Measurements from ENCODE around the gene DAPK1. TPM values are rescaled to one million over a fixed set of nuclear protein-coding genes. Genes with fewer than 3 reads are reported as not detected.

Gene DAPK1
- polyA plus RNA-seq, 1 of the 3 experiments (the other 2 are of a cell fraction), result 0.61 TPM

- no peaks in the 10 kb centered on the region for H3K36me3 ChIP-seq (replicated peaks in 1 of 2; ENCODE audit: control insufficient read depth in 1 of 2, insufficient read depth in 2 of 2, low read length in 1 of 2)
- no peak overlapping the region for H3K4me2 ChIP-seq
- no peak overlapping the region for H3K27ac ChIP-seq (ENCODE audit: low read depth in 2 of 2, low read length in 1 of 2)
- ChIA-PET POLR2A (no interaction called here), CTCF (interaction anchor here (1.0 to 1.4 kb wide), 2 partner anchors 17 to 81 kb away, joined by 3 to 4 read pairs; no protein-coding TSS in a partner anchor)
- H3K4me1 ChIP-seq (ENCODE audit: control insufficient read depth in 1 of 2, insufficient read depth in 2 of 2, low read depth in 1 of 2, low read length in 1 of 2), result peaks cover 8 to 22% of the 10 kb centered on the region in 2 experiments; a peak in 3 of 4 replicates
- no peaks in the 10 kb centered on the region for H3K27me3 ChIP-seq (ENCODE audit: insufficient read depth)
- no peak overlapping the region for H2AFZ ChIP-seq (ENCODE audit: low read depth)
- no peak overlapping the region for H3K4me3 ChIP-seq (ENCODE audit: low read depth in 2 of 2, low read length in 1 of 2)
- H3K9ac ChIP-seq, result no peak overlapping the region
- no peak for TF ChIP-seq TAF1 (IDR thresholded peaks at IDR 0.05; ENCODE audit: borderline replicate concordance, low read depth, low read length)
- no peak for TF ChIP-seq REST (IDR thresholded peaks at IDR 0.05; ENCODE audit: low read depth, low read length)
- no peak for TF ChIP-seq CTCF (IDR thresholded peaks at IDR 0.05)
- TF ChIP-seq NFIC (IDR thresholded peaks at IDR 0.05; ENCODE audit: borderline replicate concordance), result no peak
- no peak for TF ChIP-seq JUND (IDR thresholded peaks at IDR 0.05)
- no peak for TF ChIP-seq MAX (IDR thresholded peaks at IDR 0.05; ENCODE audit: low read depth)
- TF ChIP-seq IRF3 (IDR thresholded peaks at IDR 0.05; ENCODE audit: low read depth, low read length), result no peak
- TF ChIP-seq GATA2 (CRISPR knock-in tag; IDR thresholded peaks at IDR 0.05), result no peak
- no peak for TF ChIP-seq POLR2AphosphoS5 (IDR thresholded peaks at IDR 0.05; ENCODE audit: low read depth, low read length)
- no peak for TF ChIP-seq RCOR1 (IDR thresholded peaks at IDR 0.05; ENCODE audit: low read length)
- no peak for TF ChIP-seq FOSL2 (IDR thresholded peaks at IDR 0.05; ENCODE audit: borderline replicate concordance, low read depth)
- no peaks in the 10 kb centered on the region for H3K9me3 ChIP-seq
- WGBS (ENCODE audit: low lambda C conversion rate), result 39% methylated on average over 2 of the region's 2 CpGs
- H3K9me2 ChIP-seq, result no peaks in the 10 kb centered on the region
- no peaks in the 10 kb centered on the region for H4K20me1 ChIP-seq (ENCODE audit: insufficient read depth)
- H3K79me2 ChIP-seq (ENCODE audit: insufficient read depth), result no peaks in the 10 kb centered on the region
- no peaks in the 10 kb centered on the region for H3F3A ChIP-seq (replicated peaks; ENCODE audit: insufficient read depth)
- DNase-seq, result no peak
Observed at GRCh38 chr9:87562530-87563170, 65.0 kb downstream of the DAPK1 start.

Data from SK-N-SH (cell line).